Prostate gland (tissue), 2 donors: ENCODE measurements around the gene CEACAM8. TPM values are rescaled to one million over a fixed set of nuclear protein-coding genes. Genes with fewer than 3 reads are reported as not detected.
"Not testable (repeated sequence)": the region's sequence is repeated elsewhere in the genome, so short reads cannot be mapped to it uniquely, and the experiment has no call there.

Source experiments
- DNase-seq: peaks from one replicate; pipeline ENCODE4 v3.0.0-alpha.2; 2019; ENCODE audit warnings: low spot score
- H3K27ac ChIP-seq, 2 donors: fragments of 200-600 bp; sonication (generic); 2 replicates each; pipeline ENCODE4 v1.5.1; 2017 to 2019
- H3K27me3 ChIP-seq: fragments of 200-600 bp; sonication (generic); replicated peaks from 2 replicates; pipeline ENCODE4 v1.5.1; 2019; ENCODE audit not compliant: insufficient read depth
- H3K36me3 ChIP-seq, 2 donors: fragments of 200-600 bp; sonication (generic); 1 replicate in 1 of 2; 2 replicates in 1 of 2; pipeline versions ENCODE4 v1.5.1 to v1.8.1; 2017 to 2019
- H3K4me1 ChIP-seq: fragments of 200-600 bp; sonication (generic); replicated peaks from 2 replicates; pipeline ENCODE4 v1.5.1; 2019
- H3K4me3 ChIP-seq, 2 donors: fragments of 200-600 bp; sonication (generic); 2 replicates each; pipeline ENCODE4 v1.5.1; 2017 to 2019
- H3K9me3 ChIP-seq: fragments of 200-600 bp; sonication (generic); 2 replicates; pipeline ENCODE4 v1.5.1; 2017
- POLR2A ChIP-seq: fragments of 450-650 bp; IDR thresholded peaks from one replicate; pipeline ENCODE4 v1.6.1; 2016; ENCODE audit warnings: antibody characterized with exemption, mild to moderate bottlenecking
- POLR2AphosphoS5 ChIP-seq: sonication (generic); formaldehyde crosslinking; IDR thresholded peaks from one replicate; pipeline ENCODE4 v1.6.1; 2017; ENCODE audit warnings: antibody characterized with exemption
- WGBS: methylation state at CpG from one replicate; pipeline ENCODE4 v1.1.5; 2018; 5-methylcytosine and 5-hydroxymethylcytosine counted together
- intact Hi-C: fragments of 100-400 bp; cut with DNase I; formaldehyde crosslinking; loops from one replicate; pipeline ENCODE4 v1.14.2; 2022
- total RNA-seq, 2 donors: library from RNA; depleted of rRNA; stranded (reverse); fragments of >200 nt; gene quantifications; one replicate each; pipeline ENCODE4 v1.1.0, GENCODE V29; 2016
- TF ChIP-seq, protein P1 (sequence below), 4 experiments: fragments of 200-600 bp in 2 of 4; fragments of 450-650 bp in 2 of 4; sonication (generic) in 2 of 4; IDR thresholded peaks; 1 replicate in 3 of 4; 2 replicates in 1 of 4; pipeline ENCODE4 v1.5.1; 2016 to 2019; ENCODE audit warnings: antibody characterized with exemption in 4 of 4, mild to moderate bottlenecking in 2 of 4, moderate library complexity in 2 of 4

CEACAM8 gene
- total RNA-seq, 2 donors from 2014 or later, result not detected

GRCh38 chr19:42540071-42540553 is 54.6 kb downstream of the CEACAM8 start:
- Histone ChIP-seq H3K9me3 (no peaks in the 10 kb centered on the region), H3K27ac (no peak overlapping the region), H3K36me3 (no peaks in the 10 kb centered on the region), H3K27me3 (no peaks in the 10 kb centered on the region), H3K4me3 (no peak overlapping the region), H3K4me1 (no peaks in the 10 kb centered on the region)
- 46% methylated on average over 8 of the region's 8 CpGs for WGBS
- no peak for DNase-seq
- intact Hi-C loops, result no loop called here
- TF ChIP-seq, protein P1, sequence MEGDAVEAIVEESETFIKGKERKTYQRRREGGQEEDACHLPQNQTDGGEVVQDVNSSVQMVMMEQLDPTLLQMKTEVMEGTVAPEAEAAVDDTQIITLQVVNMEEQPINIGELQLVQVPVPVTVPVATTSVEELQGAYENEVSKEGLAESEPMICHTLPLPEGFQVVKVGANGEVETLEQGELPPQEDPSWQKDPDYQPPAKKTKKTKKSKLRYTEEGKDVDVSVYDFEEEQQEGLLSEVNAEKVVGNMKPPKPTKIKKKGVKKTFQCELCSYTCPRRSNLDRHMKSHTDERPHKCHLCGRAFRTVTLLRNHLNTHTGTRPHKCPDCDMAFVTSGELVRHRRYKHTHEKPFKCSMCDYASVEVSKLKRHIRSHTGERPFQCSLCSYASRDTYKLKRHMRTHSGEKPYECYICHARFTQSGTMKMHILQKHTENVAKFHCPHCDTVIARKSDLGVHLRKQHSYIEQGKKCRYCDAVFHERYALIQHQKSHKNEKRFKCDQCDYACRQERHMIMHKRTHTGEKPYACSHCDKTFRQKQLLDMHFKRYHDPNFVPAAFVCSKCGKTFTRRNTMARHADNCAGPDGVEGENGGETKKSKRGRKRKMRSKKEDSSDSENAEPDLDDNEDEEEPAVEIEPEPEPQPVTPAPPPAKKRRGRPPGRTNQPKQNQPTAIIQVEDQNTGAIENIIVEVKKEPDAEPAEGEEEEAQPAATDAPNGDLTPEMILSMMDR (IDR thresholded peaks at IDR 0.05), result no peak
- TF ChIP-seq POLR2AphosphoS5 (no peak), POLR2A (no peak)

GRCh38 chr19:42538841-42539709 is 55.6 kb downstream of the CEACAM8 start:
- Histone ChIP-seq H3K4me3 (no peak overlapping the region), H3K27me3 (no peaks in the 10 kb centered on the region), H3K27ac (no peak overlapping the region), H3K9me3 (no peaks in the 10 kb centered on the region), H3K4me1 (no peaks in the 10 kb centered on the region), H3K36me3 (no peaks in the 10 kb centered on the region)
- TF ChIP-seq POLR2A (no peak), POLR2AphosphoS5 (no peak)
- TF ChIP-seq, protein P1 (IDR thresholded peaks at IDR 0.05), result no peak
- WGBS, result 83% methylated on average over 7 of the region's 7 CpGs
- intact Hi-C loops, result no loop called here
- no peak for DNase-seq

DNA sequence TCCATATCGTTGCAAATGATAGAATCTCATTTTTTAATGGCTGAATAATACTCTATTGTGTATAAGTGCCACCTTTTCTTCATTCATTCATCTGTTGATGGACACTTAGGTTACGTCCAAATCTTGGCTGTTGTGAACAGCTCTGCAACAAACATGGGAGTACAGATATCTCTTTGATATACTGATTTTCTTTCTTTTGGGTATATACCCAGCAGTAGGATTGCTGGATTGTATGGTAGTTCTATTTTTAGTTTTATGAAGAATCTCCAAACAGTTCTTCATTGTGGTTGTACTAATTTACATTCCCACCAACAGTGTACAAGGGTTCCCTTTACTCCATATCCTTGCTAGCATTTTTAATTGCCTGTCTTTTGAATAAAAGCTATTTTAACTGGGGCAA is 59.4 kb downstream of the CEACAM8 start:
- H3K9me3 ChIP-seq, H3K4me3 ChIP-seq, DNase-seq, intact Hi-C loops, H3K27me3 ChIP-seq, H3K4me1 ChIP-seq, H3K27ac ChIP-seq, H3K36me3 ChIP-seq: not testable (repeated sequence)
- 65% methylated on average over 2 of the region's 2 CpGs for WGBS

- Histone ChIP-seq H3K4me3 (no peak overlapping the region), H3K36me3 (no peaks in the 10 kb centered on the region), H3K27ac (no peak overlapping the region), H3K27me3 (no peaks in the 10 kb centered on the region), H3K9me3 (no peaks in the 10 kb centered on the region), H3K4me1 (peaks cover under 1% of the 10 kb centered on the region)
- intact Hi-C loops, result no loop called here
- DNase-seq, result no peak
- TF ChIP-seq, protein P1 (IDR thresholded peaks at IDR 0.05), result no peak
- TF ChIP-seq POLR2AphosphoS5, result no peak
- TF ChIP-seq POLR2A, result no peak
Observed at GRCh38 chr19:42534391-42534790, 60.3 kb downstream of the CEACAM8 start.

DNA sequence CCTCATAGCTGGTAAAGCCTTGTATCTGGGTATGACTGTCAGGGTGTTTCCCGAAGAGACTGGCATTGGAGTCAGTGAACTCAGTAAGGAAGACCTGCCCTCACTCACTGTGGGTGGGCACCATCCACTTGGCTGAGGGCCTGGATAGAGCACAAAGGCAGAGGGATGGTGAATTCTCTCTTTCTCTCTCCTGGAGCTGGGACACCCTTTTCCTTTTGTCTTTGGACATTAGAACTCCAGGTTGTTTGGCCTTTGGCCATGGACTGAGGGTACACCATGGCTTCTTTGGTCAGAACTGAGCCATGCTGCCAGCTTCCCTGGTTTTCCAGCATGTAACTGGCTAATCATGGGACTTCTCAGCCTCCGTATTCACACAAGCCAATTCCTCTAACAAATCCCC is 61.8 kb downstream of the CEACAM8 start:
- TF ChIP-seq POLR2AphosphoS5 (no peak), POLR2A (no peak)
- TF ChIP-seq, protein P1 (IDR thresholded peaks at IDR 0.05), result no peak

More for the DNA sequence above, 61.8 kb downstream of the CEACAM8 start:
- WGBS, result 70% methylated on average over 2 of the region's 2 CpGs
- no peak overlapping the region for H3K27ac ChIP-seq
- no peaks in the 10 kb centered on the region for H3K27me3 ChIP-seq
- no peak overlapping the region for H3K4me3 ChIP-seq
- H3K36me3 ChIP-seq, result no peaks in the 10 kb centered on the region
- intact Hi-C loops, result no loop called here
- no peak for DNase-seq
- peaks cover 9% of the 10 kb centered on the region for H3K4me1 ChIP-seq
- H3K9me3 ChIP-seq, result no peaks in the 10 kb centered on the region
